Heart left ventricle (tissue), 16 donors: ENCODE results near the gene HELLS. TPM values are rescaled to one million over a fixed set of nuclear protein-coding genes. Genes with fewer than 3 reads are reported as not detected.

ENCODE experiments used
- ATAC-seq, 4 donors: fragments of 200-7000 bp; cut with Tn5 transposase; one replicate each; pipeline ENCODE4 v1.9.1; 2020 to 2022; ENCODE audit warnings: moderate library complexity in 4 of 4, mild to moderate bottlenecking in 3 of 4, moderate number of reproducible peaks in 1 of 4
- DNase-seq, 5 donors: peaks; one replicate each; pipeline ENCODE4 v3.0.0-alpha.2; 2020
- H3K27ac ChIP-seq, 12 donors: fragments of 200-600 bp; sonication (generic) in 4 of 12; one replicate each; pipeline versions ENCODE4 v1.5.0 to v1.8.0; 2016 to 2022; ENCODE audit warnings: mild to moderate bottlenecking in 2 of 12
- H3K27me3 ChIP-seq, 9 donors: fragments of 200-600 bp; sonication (generic) in 2 of 9; one replicate each; pipeline versions ENCODE4 v1.5.1 to v1.8.0; 2016 to 2022; ENCODE audit warnings: mild to moderate bottlenecking in 3 of 9
- H3K36me3 ChIP-seq, 9 donors: fragments of 200-600 bp; sonication (generic) in 2 of 9; one replicate each; pipeline versions ENCODE4 v1.5.0 to v1.8.0; 2018 to 2022; ENCODE audit warnings: mild to moderate bottlenecking in 2 of 9
- H3K4me1 ChIP-seq, 12 donors: fragments of 200-600 bp; sonication (generic) in 4 of 12; one replicate each; pipeline versions ENCODE4 v1.5.0 to v1.8.0; 2016 to 2022; ENCODE audit warnings: mild to moderate bottlenecking in 3 of 12
- H3K4me3 ChIP-seq, 12 donors: fragments of 200-600 bp; sonication (generic) in 4 of 12; one replicate each; pipeline versions ENCODE4 v1.5.0 to v1.8.0; 2017 to 2022; ENCODE audit warnings: mild to moderate bottlenecking in 9 of 12, moderate library complexity in 4 of 12
- H3K9me3 ChIP-seq, 12 donors: fragments of 200-600 bp; sonication (generic) in 4 of 12; one replicate each; pipeline versions ENCODE4 v1.5.0 to v1.8.0; 2016 to 2022; ENCODE audit warnings: mild to moderate bottlenecking in 1 of 12
- POLR2A ChIP-seq, 2 donors: fragments of 450-650 bp; IDR thresholded peaks; one replicate each; pipeline ENCODE4 v1.6.1; 2017; ENCODE audit warnings: antibody characterized with exemption in 2 of 2, mild to moderate bottlenecking in 2 of 2, moderate library complexity in 2 of 2
- WGBS, 4 donors: extraction: QIAGEN DNeasy Blood & Tissue Kit in 2 of 4; methylation state at CpG; one replicate each; pipeline versions ENCODE4 v1.1.5 to v1.1.7; 2013 to 2018; 5-methylcytosine and 5-hydroxymethylcytosine counted together
- intact Hi-C, 10 donors: fragments of 100-400 bp; cut with DNase I; formaldehyde crosslinking; loops; one replicate each; pipeline versions ENCODE4 v1.11.1 to v1.14.2; 2022
- polyA plus RNA-seq, 2 donors: library from polyadenylated mRNA; stranded (reverse); fragments of 200-250 nt; gene quantifications; one replicate each; pipeline ENCODE4 v1.2.3, GENCODE V29; 2013
- total RNA-seq, 9 donors: library from RNA; depleted of rRNA in 2 of 9; stranded (reverse); fragments of >200 nt in 2 of 9; fragmentation: NEBNext Ultra II Directional in 3 of 9; extraction: Animal tissue kit (Norgen Biotek cat#: 25700) in 3 of 9; gene quantifications; one replicate each; pipeline versions ENCODE4 v1.1.0 to v1.2.4, GENCODE V29; 2016 to 2023
- TF ChIP-seq, protein P1 (sequence below), 12 donors: fragments of 200-600 bp; sonication (generic) in 4 of 12; IDR thresholded peaks; one replicate each; pipeline versions ENCODE4 v1.5.0 to v1.8.0; 2018 to 2022; ENCODE audit warnings: antibody characterized with exemption in 12 of 12, mild to moderate bottlenecking in 5 of 12
- donor health status: ischemic (EF 13 %, LVEDD 7.1; RV severe dilation, severe dysfunction).
- donor health status: healthy with polysubstance abuse.
- donor health status: DM: no; HTN: yes; CAD: no.
- donor health status: DM: no; HTN: no; CAD: no.
- donor health status: ischemic (EF 25% LVEDD 6.9; RV normal size, moderate dysfunction).
- donor health status: ischemic (EF 25% LVEDD 5.7; RV mildly dilated, moderate dysfunction).
- donor health status: healthy.
- donor health status: DM: yes; HTN: yes; CAD: no.
- donor health status: ischemic (EF 35%, LVEDD 5.7; RV mildly dilated, moderate dysfunction).
- donor health status: nonischemic (EF 11% LVEDD 7.7; RV severe dilation, severe dysfunction).
- donor health status: DM: yes; HTN: yes; CAD: no.
- donor health status: PGD.
- donor health status: ischemic (EF 29% LVEDD 5.4; RV normal size, mild dysfunction).
- donor health status: nonischemic (EF 23%, LVEDD 6.1; RV moderate dilation, normal function).

The HELLS gene
- total and polyA plus RNA-seq, 11 donors, result 0.23 to 8.9 (median 0.75) TPM

DNA sequence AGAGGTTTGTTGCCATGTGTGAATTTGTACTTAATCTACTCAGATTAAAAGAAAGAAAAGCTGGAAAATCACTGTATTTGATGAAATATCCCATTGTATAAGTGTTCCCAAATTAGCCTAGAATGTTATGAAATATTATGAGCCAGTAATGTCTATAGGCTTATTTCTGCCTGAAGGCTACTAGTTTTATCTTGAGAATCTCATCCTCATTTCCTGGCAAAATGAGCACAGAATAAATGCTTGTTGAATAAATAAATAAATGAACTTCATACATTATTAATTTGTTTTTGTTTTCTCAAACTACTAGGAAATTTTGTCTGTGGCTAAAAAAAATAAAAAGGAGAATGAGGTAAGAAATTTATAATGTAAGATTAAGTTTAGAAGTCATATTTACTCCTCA lies 25.5 kb downstream of the HELLS start:
- Histone ChIP-seq H3K4me1 (no peaks in the 10 kb centered on the region), H3K4me3 (no peak overlapping the region), H3K36me3 (no peaks in the 10 kb centered on the region), H3K9me3 (no peaks in the 10 kb centered on the region), H3K27me3 (no peaks in the 10 kb centered on the region), H3K27ac (no peak overlapping the region)
- ATAC-seq, result no peak
- intact Hi-C loops, result no loop called here
- no peak for TF ChIP-seq POLR2A (IDR thresholded peaks at IDR 0.05)
- TF ChIP-seq, protein P1, sequence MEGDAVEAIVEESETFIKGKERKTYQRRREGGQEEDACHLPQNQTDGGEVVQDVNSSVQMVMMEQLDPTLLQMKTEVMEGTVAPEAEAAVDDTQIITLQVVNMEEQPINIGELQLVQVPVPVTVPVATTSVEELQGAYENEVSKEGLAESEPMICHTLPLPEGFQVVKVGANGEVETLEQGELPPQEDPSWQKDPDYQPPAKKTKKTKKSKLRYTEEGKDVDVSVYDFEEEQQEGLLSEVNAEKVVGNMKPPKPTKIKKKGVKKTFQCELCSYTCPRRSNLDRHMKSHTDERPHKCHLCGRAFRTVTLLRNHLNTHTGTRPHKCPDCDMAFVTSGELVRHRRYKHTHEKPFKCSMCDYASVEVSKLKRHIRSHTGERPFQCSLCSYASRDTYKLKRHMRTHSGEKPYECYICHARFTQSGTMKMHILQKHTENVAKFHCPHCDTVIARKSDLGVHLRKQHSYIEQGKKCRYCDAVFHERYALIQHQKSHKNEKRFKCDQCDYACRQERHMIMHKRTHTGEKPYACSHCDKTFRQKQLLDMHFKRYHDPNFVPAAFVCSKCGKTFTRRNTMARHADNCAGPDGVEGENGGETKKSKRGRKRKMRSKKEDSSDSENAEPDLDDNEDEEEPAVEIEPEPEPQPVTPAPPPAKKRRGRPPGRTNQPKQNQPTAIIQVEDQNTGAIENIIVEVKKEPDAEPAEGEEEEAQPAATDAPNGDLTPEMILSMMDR (IDR thresholded peaks at IDR 0.05), result no peak
- DNase-seq, result no peak

DNA sequence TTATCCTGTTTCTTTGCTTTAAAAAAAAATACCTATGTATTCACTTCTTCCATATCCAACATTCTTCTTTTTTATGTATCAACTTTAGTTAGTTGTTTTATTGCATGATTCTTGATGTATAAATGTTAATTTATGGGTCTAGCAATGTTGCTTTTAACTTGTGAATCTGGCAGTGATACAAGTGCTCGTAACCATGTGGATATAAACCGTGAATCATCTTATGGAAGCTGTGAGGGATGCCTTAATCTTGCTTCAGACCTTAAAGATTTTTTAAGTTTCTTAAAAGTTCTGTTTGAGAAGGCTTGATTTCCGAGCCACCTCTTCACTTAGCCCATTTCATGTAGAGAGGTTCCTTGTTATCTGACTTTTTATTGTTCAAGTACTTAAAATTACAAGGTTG lies 25.9 kb downstream of the HELLS start:
- TF ChIP-seq, protein P1 (IDR thresholded peaks at IDR 0.05), result no peak
- no peak for TF ChIP-seq POLR2A (IDR thresholded peaks at IDR 0.05)
- no peak for ATAC-seq
- no peaks in the 10 kb centered on the region for H3K27me3 ChIP-seq
- DNase-seq, result no peak
- no peaks in the 10 kb centered on the region for H3K36me3 ChIP-seq
- no peak overlapping the region for H3K27ac ChIP-seq
- no peak overlapping the region for H3K4me3 ChIP-seq
- intact Hi-C loops, result no loop called here
- no peaks in the 10 kb centered on the region for H3K4me1 ChIP-seq
- no peaks in the 10 kb centered on the region for H3K9me3 ChIP-seq
- 92 to 97% (median 93%) methylated on average over 3 of the region's 3 CpGs for WGBS, 4 donors

DNA sequence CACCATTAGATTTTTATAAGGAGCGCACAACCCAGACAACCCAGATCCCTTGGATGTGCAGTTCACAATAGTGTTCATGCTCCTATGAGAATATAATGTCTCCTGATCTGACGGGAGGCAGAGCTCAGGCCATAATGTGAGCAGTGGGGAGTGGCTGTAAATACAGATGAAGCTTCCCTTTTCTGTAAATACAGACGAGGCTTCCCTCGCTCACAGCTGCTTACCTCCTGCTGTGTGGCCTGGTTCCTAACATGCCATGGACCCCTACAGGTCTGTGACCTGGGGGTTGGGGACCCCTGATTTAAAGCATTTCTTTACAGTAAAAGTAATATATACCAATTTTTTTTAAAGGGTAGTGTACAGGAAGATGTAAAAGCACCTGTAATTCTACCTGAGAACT lies 33.2 kb downstream of the HELLS start:
- no peaks in the 10 kb centered on the region for H3K27me3 ChIP-seq
- intact Hi-C loops, result no loop called here
- DNase-seq (no peak), ATAC-seq (no peak)
- H3K9me3 ChIP-seq, result no peaks in the 10 kb centered on the region
- TF ChIP-seq, protein P1 (IDR thresholded peaks at IDR 0.05), result no peak
- no peak for TF ChIP-seq POLR2A (IDR thresholded peaks at IDR 0.05)
- no peak overlapping the region for H3K4me3 ChIP-seq
- no peaks in the 10 kb centered on the region for H3K36me3 ChIP-seq
- H3K27ac ChIP-seq, result no peak overlapping the region
- no peaks in the 10 kb centered on the region for H3K4me1 ChIP-seq
- WGBS, 4 donors, result 81 to 89% (median 87%) methylated on average over 4 of the region's 4 CpGs

DNA sequence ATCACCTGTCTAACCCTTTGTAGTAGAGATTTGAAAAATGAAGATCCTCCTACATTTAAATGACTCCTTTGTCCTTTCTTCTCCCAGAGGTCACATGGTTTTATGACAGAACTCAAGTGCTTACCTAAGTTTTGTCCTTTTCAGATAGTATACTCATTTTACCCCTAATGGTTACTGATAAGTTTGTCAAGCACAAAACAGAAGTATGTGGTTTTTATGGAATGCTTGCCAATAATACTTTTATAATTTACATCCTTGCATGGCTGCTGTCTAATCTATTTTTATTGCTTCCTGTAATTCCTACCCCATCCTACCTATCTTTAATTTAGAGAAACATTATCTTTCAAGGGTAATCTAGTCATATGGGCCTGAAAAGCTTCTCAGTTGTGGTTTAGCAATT lies 37.5 kb downstream of the HELLS start:
- ATAC-seq (no peak), DNase-seq (no peak)
- no peaks in the 10 kb centered on the region for H3K36me3 ChIP-seq
- H3K27me3 ChIP-seq, result no peaks in the 10 kb centered on the region
- H3K9me3 ChIP-seq, result no peaks in the 10 kb centered on the region
- TF ChIP-seq, protein P1 (IDR thresholded peaks at IDR 0.05), result no peak
- TF ChIP-seq POLR2A (IDR thresholded peaks at IDR 0.05), result no peak
- no peaks in the 10 kb centered on the region for H3K4me1 ChIP-seq
- H3K4me3 ChIP-seq, result no peak overlapping the region
- H3K27ac ChIP-seq, result no peak overlapping the region
- intact Hi-C loops, result no loop called here
